K562 (cell line): ENCODE results near the gene DHDH. TPM values are rescaled to one million over a fixed set of nuclear protein-coding genes. Genes with fewer than 3 reads are reported as not detected.
A peak's percentile ranks its signal among the peaks of the same experiment; 100 is the strongest.

Source experiments
- CBX5 ChIP-seq: IDR thresholded peaks from 2 replicates; pipeline ENCODE4 v1.6.1; 2014; ENCODE audit warnings: low read depth, borderline replicate concordance
- EGR1 ChIP-seq: fragments of 450-650 bp; conservative IDR thresholded peaks from 2 replicates; pipeline ENCODE4 v1.6.1; 2017; ENCODE audit warnings: mild to moderate bottlenecking
- EHMT2 ChIP-seq: fragments of 450-650 bp; IDR thresholded peaks from 2 replicates; pipeline ENCODE4 v1.6.1; 2018; ENCODE audit warnings: antibody characterized with exemption
- GTF2F1 ChIP-seq: IDR thresholded peaks from 2 replicates; pipeline ENCODE4 v1.6.1; 2011; ENCODE audit warnings: low read depth, low read length, improper control_type of control experiment
- NR4A1 ChIP-seq, 2 experiments: fragments of 250-450 bp in 1 of 2; fragments of 450-650 bp in 1 of 2; sonication (Bioruptor Pico) in 1 of 2; IDR thresholded peaks; 2 replicates each; pipeline versions ENCODE4 v1.4.0 to v1.6.1; 2016 to 2020; ENCODE audit warnings: mild to moderate bottlenecking in 2 of 2, missing compliant biosample characterization in 1 of 2, missing genetic modification characterization in 1 of 2, moderate library complexity in 1 of 2
- NUFIP1 ChIP-seq: fragments of 450-650 bp; IDR thresholded peaks from 2 replicates; pipeline ENCODE4 v1.6.1; 2018; ENCODE audit not compliant: partially characterized antibody
- POLR2B ChIP-seq: fragments of 450-650 bp; IDR thresholded peaks from 2 replicates; pipeline ENCODE4 v1.6.1; 2018; ENCODE audit warnings: low read depth; ENCODE audit not compliant: partially characterized antibody
- RAD21 ChIP-seq, 2 experiments: fragments of 250-450 bp in 1 of 2; fragments of 450-650 bp in 1 of 2; sonication (Bioruptor Pico) in 1 of 2; formaldehyde crosslinking in 1 of 2; IDR thresholded peaks in 1 of 2; conservative IDR thresholded peaks in 1 of 2; 2 replicates each; pipeline versions ENCODE4 v1.4.0 to v1.8.0; 2020 to 2022; ENCODE audit warnings: mild to moderate bottlenecking in 2 of 2, moderate library complexity in 1 of 2
- SAFB2 ChIP-seq: fragments of 200-400 bp; formaldehyde crosslinking; IDR thresholded peaks from 2 replicates; pipeline ENCODE4 v1.6.1; 2018; ENCODE audit warnings: borderline replicate concordance, low read length, low read depth, moderate library complexity; ENCODE audit not compliant: severe bottlenecking
- SRSF3 ChIP-seq: fragments of 200-400 bp; formaldehyde crosslinking; IDR thresholded peaks from 2 replicates; pipeline ENCODE4 v1.6.1; 2016; ENCODE audit warnings: mild to moderate bottlenecking, low read length, moderate library complexity; ENCODE audit not compliant: insufficient read depth
- SUPT5H ChIP-seq: fragments of 450-650 bp; IDR thresholded peaks from 2 replicates; pipeline ENCODE4 v1.6.1; 2016
- TAL1 ChIP-seq: fragments of 450-650 bp; IDR thresholded peaks from 2 replicates; pipeline ENCODE4 v1.6.1; 2016; ENCODE audit warnings: mild to moderate bottlenecking
- TBL1XR1 ChIP-seq, 2 experiments: IDR thresholded peaks; 2 replicates each; pipeline ENCODE4 v1.6.1; 2012; ENCODE audit warnings: improper control_type of control experiment in 2 of 2, low read length in 2 of 2, mild to moderate bottlenecking in 1 of 2
- ZNF134 ChIP-seq: fragments of 250-450 bp; sonication (Bioruptor Pico); conservative IDR thresholded peaks from 2 replicates; pipeline ENCODE4 v1.4.0; 2020
- ZNF507 ChIP-seq: conservative IDR thresholded peaks from 2 replicates; pipeline ENCODE4 v1.6.1; 2017; ENCODE audit warnings: missing genetic modification characterization, missing compliant biosample characterization
- ZSCAN29 ChIP-seq: fragments of 450-650 bp; IDR thresholded peaks from 2 replicates; pipeline ENCODE4 v1.6.1; 2017
- polyA plus RNA-seq, 8 experiments: library from polyadenylated mRNA; depleted of rRNA in 4 of 8; stranded (reverse) in 5 of 8; unstranded in 3 of 8; fragments of >200 nt; fragmentation: Nextera tagmentation in 2 of 8; fragmentation: Illumina TruSeq in 1 of 8; extraction: Ambion mirVana in 2 of 8; extraction: Trizol in 1 of 8; gene quantifications; 2 replicates each; pipeline versions ENCODE4 v1.2.1 to v1.2.3, GENCODE V29; 2011 to 2014; ENCODE audit warnings: inconsistent platforms in 1 of 8, missing spikeins in 1 of 8
- total RNA-seq, 7 experiments: library from RNA; depleted of rRNA in 6 of 7; stranded (reverse); fragments of >200 nt in 6 of 7; fragmentation: Illumina TruSeq in 2 of 7; extraction: Trizol in 2 of 7; gene quantifications; 2 replicates each; pipeline versions ENCODE4 v1.2.1 to v1.2.3, GENCODE V29; 2011 to 2021; ENCODE audit warnings: low replicate concordance in 1 of 7
- TF ChIP-seq, protein P1 (sequence below), 2 experiments: fragments of 200-800 bp in 1 of 2; sonication (Bioruptor generic) in 1 of 2; sonication (generic) in 1 of 2; formaldehyde crosslinking in 1 of 2; IDR thresholded peaks in 1 of 2; conservative IDR thresholded peaks in 1 of 2; 2 replicates each; pipeline versions ENCODE4 v1.5.0 to v1.6.1; 2016 to 2020; ENCODE audit warnings: missing compliant biosample characterization in 1 of 2, missing genetic modification characterization in 1 of 2, missing genetic modification reagents in 1 of 2
- TF ChIP-seq, protein P2 (sequence below): fragments of 250-450 bp; sonication (Bioruptor Pico); IDR thresholded peaks from 2 replicates; pipeline ENCODE4 v1.4.0; 2020
- TF ChIP-seq, protein P3 (sequence below), 2 experiments: IDR thresholded peaks in 1 of 2; conservative IDR thresholded peaks in 1 of 2; 2 replicates each; pipeline ENCODE4 v1.6.1; 2016; ENCODE audit warnings: low read depth in 2 of 2, mild to moderate bottlenecking in 1 of 2, missing compliant biosample characterization in 1 of 2, missing genetic modification characterization in 1 of 2, moderate library complexity in 1 of 2

The DHDH gene
- total and polyA plus RNA-seq, 9 of the 15 experiments (the other 6 are each of a cell fraction or from before 2014, with no cell fraction given): 0.37 to 1.9 (median 0.87) TPM

DNA sequence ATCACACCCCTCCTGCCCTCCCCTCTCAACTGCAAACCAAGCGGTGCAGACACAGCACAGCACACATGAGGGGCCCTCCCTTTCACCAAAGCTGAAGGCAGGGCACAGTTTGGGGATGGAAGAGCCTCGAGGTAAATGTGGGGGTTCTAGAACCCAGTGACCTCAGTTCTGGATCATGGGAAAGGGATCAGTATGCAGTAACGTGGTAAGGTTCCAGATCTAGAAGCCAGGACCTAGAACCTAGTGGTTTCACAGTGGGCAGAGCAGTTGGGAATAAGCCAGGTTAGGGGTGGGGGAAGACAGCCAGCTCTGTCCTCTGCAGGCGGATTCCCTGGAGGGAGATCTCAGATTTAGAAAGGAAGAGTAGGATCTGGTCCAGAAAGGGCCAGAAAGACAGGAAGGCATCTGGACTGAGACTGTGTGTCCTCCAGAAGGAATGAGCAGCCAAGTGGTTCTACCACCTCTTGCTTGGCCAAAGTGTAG is 34.7 kb downstream of the DHDH start (continued):
- TF ChIP-seq NR4A1 (CRISPR knock-in tag; IDR thresholded peaks at IDR 0.05) (no peak), NR4A1 (tag; IDR thresholded peaks at IDR 0.05) (no peak), ZNF507 (tag) (no peak), TBL1XR1 (IDR thresholded peaks at IDR 0.05; ENCODE audit: low read length in 2 of 2) (no peak), SRSF3 (no peak), ZNF134 (no peak), NUFIP1 (peak; percentile 21), CBX5 (no peak), POLR2B (peak; percentile 61), ZSCAN29 (no peak), EHMT2 (no peak), TAL1 (no peak), RAD21 (CRISPR knock-in tag; conservative IDR thresholded peaks at IDR 0.05 in 1 of 2, IDR thresholded peaks at IDR 0.05 in 1 of 2) (no peak), SUPT5H (peak; percentile 32), SAFB2 (no peak), EGR1 (peak; percentile 33; the same call in 1 of the 2 replicates), GTF2F1 (peak; percentile 20; the same call in 1 of the 2 replicates)
- TF ChIP-seq, protein P1, sequence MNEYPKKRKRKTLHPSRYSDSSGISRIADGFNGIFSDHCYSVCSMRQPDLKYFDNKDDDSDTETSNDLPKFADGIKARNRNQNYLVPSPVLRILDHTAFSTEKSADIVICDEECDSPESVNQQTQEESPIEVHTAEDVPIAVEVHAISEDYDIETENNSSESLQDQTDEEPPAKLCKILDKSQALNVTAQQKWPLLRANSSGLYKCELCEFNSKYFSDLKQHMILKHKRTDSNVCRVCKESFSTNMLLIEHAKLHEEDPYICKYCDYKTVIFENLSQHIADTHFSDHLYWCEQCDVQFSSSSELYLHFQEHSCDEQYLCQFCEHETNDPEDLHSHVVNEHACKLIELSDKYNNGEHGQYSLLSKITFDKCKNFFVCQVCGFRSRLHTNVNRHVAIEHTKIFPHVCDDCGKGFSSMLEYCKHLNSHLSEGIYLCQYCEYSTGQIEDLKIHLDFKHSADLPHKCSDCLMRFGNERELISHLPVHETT (CRISPR knock-in tag; conservative IDR thresholded peaks at IDR 0.05 in 1 of 2, IDR thresholded peaks at IDR 0.05 in 1 of 2): no peak
- TF ChIP-seq, protein P2, sequence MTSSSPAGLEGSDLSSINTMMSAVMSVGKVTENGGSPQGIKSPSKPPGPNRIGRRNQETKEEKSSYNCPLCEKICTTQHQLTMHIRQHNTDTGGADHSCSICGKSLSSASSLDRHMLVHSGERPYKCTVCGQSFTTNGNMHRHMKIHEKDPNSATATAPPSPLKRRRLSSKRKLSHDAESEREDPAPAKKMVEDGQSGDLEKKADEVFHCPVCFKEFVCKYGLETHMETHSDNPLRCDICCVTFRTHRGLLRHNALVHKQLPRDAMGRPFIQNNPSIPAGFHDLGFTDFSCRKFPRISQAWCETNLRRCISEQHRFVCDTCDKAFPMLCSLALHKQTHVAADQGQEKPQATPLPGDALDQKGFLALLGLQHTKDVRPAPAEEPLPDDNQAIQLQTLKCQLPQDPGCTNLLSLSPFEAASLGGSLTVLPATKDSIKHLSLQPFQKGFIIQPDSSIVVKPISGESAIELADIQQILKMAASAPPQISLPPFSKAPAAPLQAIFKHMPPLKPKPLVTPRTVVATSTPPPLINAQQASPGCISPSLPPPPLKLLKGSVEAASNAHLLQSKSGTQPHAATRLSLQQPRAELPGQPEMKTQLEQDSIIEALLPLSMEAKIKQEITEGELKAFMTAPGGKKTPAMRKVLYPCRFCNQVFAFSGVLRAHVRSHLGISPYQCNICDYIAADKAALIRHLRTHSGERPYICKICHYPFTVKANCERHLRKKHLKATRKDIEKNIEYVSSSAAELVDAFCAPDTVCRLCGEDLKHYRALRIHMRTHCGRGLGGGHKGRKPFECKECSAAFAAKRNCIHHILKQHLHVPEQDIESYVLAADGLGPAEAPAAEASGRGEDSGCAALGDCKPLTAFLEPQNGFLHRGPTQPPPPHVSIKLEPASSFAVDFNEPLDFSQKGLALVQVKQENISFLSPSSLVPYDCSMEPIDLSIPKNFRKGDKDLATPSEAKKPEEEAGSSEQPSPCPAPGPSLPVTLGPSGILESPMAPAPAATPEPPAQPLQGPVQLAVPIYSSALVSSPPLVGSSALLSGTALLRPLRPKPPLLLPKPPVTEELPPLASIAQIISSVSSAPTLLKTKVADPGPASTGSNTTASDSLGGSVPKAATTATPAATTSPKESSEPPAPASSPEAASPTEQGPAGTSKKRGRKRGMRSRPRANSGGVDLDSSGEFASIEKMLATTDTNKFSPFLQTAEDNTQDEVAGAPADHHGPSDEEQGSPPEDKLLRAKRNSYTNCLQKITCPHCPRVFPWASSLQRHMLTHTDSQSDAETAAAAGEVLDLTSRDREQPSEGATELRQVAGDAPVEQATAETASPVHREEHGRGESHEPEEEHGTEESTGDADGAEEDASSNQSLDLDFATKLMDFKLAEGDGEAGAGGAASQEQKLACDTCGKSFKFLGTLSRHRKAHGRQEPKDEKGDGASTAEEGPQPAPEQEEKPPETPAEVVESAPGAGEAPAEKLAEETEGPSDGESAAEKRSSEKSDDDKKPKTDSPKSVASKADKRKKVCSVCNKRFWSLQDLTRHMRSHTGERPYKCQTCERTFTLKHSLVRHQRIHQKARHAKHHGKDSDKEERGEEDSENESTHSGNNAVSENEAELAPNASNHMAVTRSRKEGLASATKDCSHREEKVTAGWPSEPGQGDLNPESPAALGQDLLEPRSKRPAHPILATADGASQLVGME (CRISPR knock-in tag): no peak
- TF ChIP-seq, protein P3, sequence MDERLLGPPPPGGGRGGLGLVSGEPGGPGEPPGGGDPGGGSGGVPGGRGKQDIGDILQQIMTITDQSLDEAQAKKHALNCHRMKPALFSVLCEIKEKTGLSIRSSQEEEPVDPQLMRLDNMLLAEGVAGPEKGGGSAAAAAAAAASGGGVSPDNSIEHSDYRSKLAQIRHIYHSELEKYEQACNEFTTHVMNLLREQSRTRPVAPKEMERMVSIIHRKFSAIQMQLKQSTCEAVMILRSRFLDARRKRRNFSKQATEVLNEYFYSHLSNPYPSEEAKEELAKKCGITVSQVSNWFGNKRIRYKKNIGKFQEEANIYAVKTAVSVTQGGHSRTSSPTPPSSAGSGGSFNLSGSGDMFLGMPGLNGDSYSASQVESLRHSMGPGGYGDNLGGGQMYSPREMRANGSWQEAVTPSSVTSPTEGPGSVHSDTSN (CRISPR knock-in tag; IDR thresholded peaks at IDR 0.05; ENCODE audit: low read depth): no peak
- TF ChIP-seq, protein P3 (tag; conservative IDR thresholded peaks at IDR 0.05; ENCODE audit: low read depth): no peak
